Transverse colon (tissue), 4 donors: ENCODE data around the gene ENTPD5. TPM values are rescaled to one million over a fixed set of nuclear protein-coding genes. Genes with fewer than 3 reads are reported as not detected.

ENCODE experiments used
- DNase-seq: peaks from one replicate; pipeline ENCODE4 v3.0.0-alpha.2; 2019
- H3K27ac ChIP-seq, 4 donors: fragments of 200-600 bp; sonication (generic); 2 replicates each; pipeline ENCODE4 v1.5.1; 2016 to 2018; ENCODE audit warnings: inconsistent platforms in 4 of 4
- H3K27me3 ChIP-seq: fragments of 200-600 bp; sonication (generic); 2 replicates; pipeline ENCODE4 v1.5.1; 2017; ENCODE audit warnings: inconsistent platforms
- H3K36me3 ChIP-seq, 4 donors: fragments of 200-600 bp; sonication (generic); 2 replicates each; pipeline ENCODE4 v1.5.1; 2017 to 2019; ENCODE audit warnings: inconsistent platforms in 4 of 4
- H3K4me1 ChIP-seq, 4 donors: fragments of 200-600 bp; sonication (generic); 2 replicates each; pipeline ENCODE4 v1.5.1; 2017 to 2020; ENCODE audit warnings: inconsistent platforms in 4 of 4
- H3K4me3 ChIP-seq, 4 donors: fragments of 200-600 bp; sonication (generic); 1 replicate in 1 of 4; 2 replicates in 3 of 4; pipeline versions ENCODE4 v1.5.1 to v1.6.1; 2017 to 2019; ENCODE audit warnings: inconsistent platforms in 4 of 4
- H3K9me3 ChIP-seq, 2 donors: fragments of 200-600 bp; sonication (generic); 2 replicates each; pipeline ENCODE4 v1.5.1; 2017 to 2019; ENCODE audit warnings: inconsistent platforms in 2 of 2
- CTCF ChIP-seq, 5 experiments: fragments of 200-600 bp in 3 of 5; fragments of 450-650 bp in 2 of 5; sonication (generic) in 3 of 5; IDR thresholded peaks; 1 replicate in 2 of 5; 2 replicates in 3 of 5; pipeline ENCODE4 v1.5.1; 2016 to 2017; ENCODE audit warnings: antibody characterized with exemption in 5 of 5, inconsistent platforms in 3 of 5, mild to moderate bottlenecking in 2 of 5, moderate library complexity in 1 of 5
- EP300 ChIP-seq: sonication (generic); formaldehyde crosslinking; IDR thresholded peaks from one replicate; pipeline ENCODE4 v1.6.1; 2017; ENCODE audit warnings: antibody characterized with exemption, low read depth
- POLR2A ChIP-seq: fragments of 450-650 bp; IDR thresholded peaks from one replicate; pipeline ENCODE4 v1.6.1; 2016; ENCODE audit warnings: antibody characterized with exemption, mild to moderate bottlenecking, moderate library complexity
- POLR2AphosphoS5 ChIP-seq, 3 donors: sonication (generic); formaldehyde crosslinking; IDR thresholded peaks; one replicate each; pipeline ENCODE4 v1.6.1; 2016; ENCODE audit warnings: antibody characterized with exemption in 3 of 3
- WGBS, 2 donors: methylation state at CpG; one replicate each; pipeline ENCODE4 v1.1.5; 2018; ENCODE audit warnings: low coverage in 1 of 2; 5-methylcytosine and 5-hydroxymethylcytosine counted together
- in situ Hi-C, 4 donors: fragments of 200-750 bp; cut with MboI; loops; one replicate each; pipeline versions ENCODE4 v1.15.0 to v1.15.1; 2017; ENCODE audit warnings: low sequenced_read_pairs in 3 of 4, low pct_ligation_motif_present in 1 of 4, low pct_unique_long_range_greater_than_20kb in 1 of 4
- intact Hi-C: fragments of 100-400 bp; cut with DNase I; formaldehyde crosslinking; loops from one replicate; pipeline ENCODE4 v1.15.1; 2023; ENCODE audit warnings: low total_unique reads
- total RNA-seq, 4 donors: library from RNA; depleted of rRNA; stranded (reverse); fragments of >200 nt; gene quantifications; one replicate each; pipeline ENCODE4 v1.1.0, GENCODE V29; 2016

The ENTPD5 gene
- total RNA-seq, 4 donors from 2014 or later = 60.9 to 311 (median 219) TPM

GRCh38 chr14:74034572-74034971, 15.5 kb upstream of the ENTPD5 start:
- in situ Hi-C loops = no loop called here
- WGBS, 2 donors = 87% methylated on average over 3 of the region's 3 CpGs
- intact Hi-C loops = no loop called here

GRCh38 chr14:74029136-74029535, 10.0 kb upstream of the ENTPD5 start:
- no peak overlapping the region for H3K4me3 ChIP-seq
- TF ChIP-seq POLR2AphosphoS5 (IDR thresholded peaks at IDR 0.05) = no peak
- TF ChIP-seq CTCF (IDR thresholded peaks at IDR 0.05) = no peak
- no peak for TF ChIP-seq EP300
- TF ChIP-seq POLR2A = no peak
- in situ Hi-C loops = no loop called here
- 87 to 100% methylated on average over 3 of the region's 3 CpGs for WGBS, 2 donors
- peaks cover 0 to 9% (median 2%) of the 10 kb centered on the region in 4 donors for H3K4me1 ChIP-seq
- H3K27me3 ChIP-seq = no peaks in the 10 kb centered on the region
- H3K36me3 ChIP-seq = no peaks in the 10 kb centered on the region
- H3K27ac ChIP-seq = peak overlapping the region in 2 of 4 donors; percentile 60 to 66
- H3K9me3 ChIP-seq = no peaks in the 10 kb centered on the region
- no peak for DNase-seq
- intact Hi-C loops = no loop called here

More at GRCh38 chr14:74034572-74034971, 15.5 kb upstream of the ENTPD5 start:
- no peaks in the 10 kb centered on the region for H3K36me3 ChIP-seq
- no peak for DNase-seq
- TF ChIP-seq POLR2AphosphoS5 (IDR thresholded peaks at IDR 0.05) (no peak), EP300 (no peak), POLR2A (no peak), CTCF (IDR thresholded peaks at IDR 0.05) (no peak)
- no peak overlapping the region for H3K4me3 ChIP-seq
- H3K4me1 ChIP-seq = no peaks in the 10 kb centered on the region
- H3K27ac ChIP-seq = no peak overlapping the region
- H3K27me3 ChIP-seq = no peaks in the 10 kb centered on the region
- no peaks in the 10 kb centered on the region for H3K9me3 ChIP-seq

GRCh38 chr14:74022346-74022745, 3.3 kb upstream of the ENTPD5 start:
- in situ Hi-C loops = no loop called here

GRCh38 chr14:74019408-74020137, 485 bp upstream of the ENTPD5 start:
- WGBS, 2 donors = 5 to 14% methylated on average over 5 to 21 of the region's 21 CpGs
- in situ Hi-C loops (no loop called here), intact Hi-C loops (loop anchor here (1.0 kb wide), 1 partner anchor 65 kb away; the partner anchor contains the start of genes ALDH6A1 and LIN52)
- Histone ChIP-seq H3K27ac (peak overlapping the region; percentile 93 to 100 (median 97)), H3K9me3 (no peaks in the 10 kb centered on the region), H3K4me1 (peaks cover 0 to 25% (median 14%) of the 10 kb centered on the region in 4 donors), H3K4me3 (peak overlapping the region; percentile 33 to 65 (median 62)), H3K36me3 (no peaks in the 10 kb centered on the region), H3K27me3 (no peaks in the 10 kb centered on the region)
- DNase-seq = no peak
- no peak for TF ChIP-seq CTCF (IDR thresholded peaks at IDR 0.05)
- no peak for TF ChIP-seq EP300
- TF ChIP-seq POLR2AphosphoS5 (IDR thresholded peaks at IDR 0.05) = no peak
- TF ChIP-seq POLR2A = no peak

More at GRCh38 chr14:74022346-74022745, 3.3 kb upstream of the ENTPD5 start:
- no peaks in the 10 kb centered on the region for H3K36me3 ChIP-seq
- H3K9me3 ChIP-seq = no peaks in the 10 kb centered on the region
- H3K4me3 ChIP-seq = no peak overlapping the region
- DNase-seq = no peak
- H3K27ac ChIP-seq = no peak overlapping the region
- intact Hi-C loops = no loop called here
- 86 to 100% methylated on average over 3 to 4 of the region's 4 CpGs for WGBS, 2 donors
- H3K27me3 ChIP-seq = no peaks in the 10 kb centered on the region
- H3K4me1 ChIP-seq = peaks cover 0 to 17% (median 12%) of the 10 kb centered on the region in 4 donors
- TF ChIP-seq EP300 (no peak), CTCF (IDR thresholded peaks at IDR 0.05) (no peak), POLR2A (no peak), POLR2AphosphoS5 (IDR thresholded peaks at IDR 0.05) (no peak)
